Activated effector memory CD4-positive, alpha-beta T cell treated with anti-CD3 and anti-CD28 coated beads, Interleukin-2, amount 50 U/mL, for 16 hours (primary cell): Measurements from ENCODE around the gene SLC38A10.

Experiments used
- DNase-seq: peaks from one replicate; pipeline ENCODE4 v3.0.0-alpha.2; 2020

SLC38A10 gene

DNA sequence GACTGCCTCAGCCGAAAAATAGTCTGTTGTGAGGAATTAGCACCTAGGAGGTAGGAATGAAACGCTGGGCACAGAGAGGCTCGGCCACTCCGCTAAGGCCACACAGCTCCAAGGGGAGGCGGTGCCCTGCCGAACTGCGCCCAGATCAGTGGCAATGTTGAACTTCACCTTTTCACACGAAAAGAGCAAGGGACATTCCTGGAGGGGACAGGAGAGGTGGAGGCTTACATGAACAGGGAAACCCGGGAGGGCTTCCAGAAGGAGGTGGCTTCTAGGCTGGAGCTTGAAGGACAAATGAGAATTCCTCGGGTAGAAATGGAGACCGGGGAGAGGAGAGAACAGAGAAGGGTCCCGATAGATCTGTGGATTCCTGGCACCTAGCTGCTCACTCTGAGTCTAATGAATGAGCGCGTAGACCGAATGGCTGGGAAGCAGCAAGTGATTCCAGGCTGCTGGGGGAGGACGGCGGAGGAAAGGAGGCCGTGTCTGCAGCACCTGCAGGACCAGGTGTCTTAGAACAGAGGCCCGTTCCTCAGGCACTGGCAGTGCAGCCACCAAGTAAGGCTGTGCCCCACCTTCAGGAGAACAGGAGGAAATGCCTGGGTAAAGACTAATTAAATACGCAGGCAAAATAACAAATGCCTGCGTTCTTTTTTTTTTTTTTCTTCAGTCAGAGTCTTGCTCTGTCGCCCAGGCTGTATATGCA is 722 bp upstream of the SLC38A10 start:
- DNase-seq, result peak; percentile 83

DNA sequence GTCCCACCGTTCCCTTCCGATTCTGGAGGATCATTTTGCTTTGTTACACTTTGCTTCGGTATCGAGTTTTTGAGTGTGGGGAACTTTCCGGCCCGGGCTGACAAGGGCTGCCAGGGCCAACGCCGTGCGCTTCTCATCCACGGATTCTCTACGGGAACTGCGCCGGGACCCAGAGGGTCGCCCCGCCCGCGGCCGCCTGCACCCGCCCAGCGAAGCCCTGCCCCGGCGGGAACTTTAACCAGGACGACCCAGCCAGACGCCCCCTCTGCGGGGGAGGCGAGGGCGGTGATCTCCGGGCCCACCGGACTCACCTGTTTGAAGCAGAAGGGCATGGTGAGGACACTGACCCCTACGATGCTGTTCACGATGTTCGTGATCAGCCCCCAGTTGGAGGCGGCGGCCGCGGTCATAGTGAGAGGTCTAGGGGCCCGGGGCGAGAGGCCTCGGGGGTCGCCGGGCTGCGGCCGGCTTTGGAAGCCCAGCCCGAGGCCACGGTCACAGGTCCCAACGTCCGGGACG is 536 bp downstream of the SLC38A10 start:
- peak; percentile 69 for DNase-seq

DNA sequence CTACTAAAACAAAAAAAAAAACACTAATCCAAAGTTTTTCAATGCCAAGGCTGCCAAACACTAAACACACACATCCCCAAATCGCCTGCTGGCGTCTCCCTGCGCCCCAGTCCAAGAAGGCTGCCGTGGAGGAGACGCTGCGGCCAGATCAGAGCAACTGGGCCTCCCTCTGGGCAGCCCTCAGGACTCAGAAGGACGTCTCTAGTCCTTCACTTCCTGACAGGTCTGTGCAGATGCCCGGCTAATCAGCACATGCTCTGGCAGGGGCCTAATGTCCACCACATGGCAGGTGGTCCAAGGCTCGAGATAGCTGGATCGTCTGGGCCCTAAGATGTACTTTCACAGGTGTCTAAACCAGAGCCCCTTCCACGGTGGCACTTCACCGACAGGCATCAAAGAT is 2.7 kb downstream of the SLC38A10 start:
- no peak for DNase-seq

DNA sequence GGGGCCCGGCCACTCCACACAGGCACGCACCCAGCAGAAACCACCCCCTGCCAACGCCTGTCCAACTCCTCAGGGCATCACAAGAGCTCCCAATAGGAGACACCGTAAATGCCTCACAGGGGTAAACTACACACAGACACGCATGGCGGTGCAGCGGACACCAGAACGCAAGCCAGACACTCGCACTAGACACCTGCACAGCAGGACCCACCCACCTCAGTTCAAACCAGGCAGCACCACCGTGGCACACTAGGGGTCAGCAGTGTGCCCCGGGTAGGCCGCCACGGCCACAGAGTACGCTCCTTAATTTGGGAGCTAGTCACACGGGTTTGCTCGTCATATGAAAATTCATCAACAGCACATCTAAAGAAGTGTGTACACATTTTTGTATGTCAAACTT is 3.4 kb downstream of the SLC38A10 start:
- peak; percentile 89 for DNase-seq

DNA sequence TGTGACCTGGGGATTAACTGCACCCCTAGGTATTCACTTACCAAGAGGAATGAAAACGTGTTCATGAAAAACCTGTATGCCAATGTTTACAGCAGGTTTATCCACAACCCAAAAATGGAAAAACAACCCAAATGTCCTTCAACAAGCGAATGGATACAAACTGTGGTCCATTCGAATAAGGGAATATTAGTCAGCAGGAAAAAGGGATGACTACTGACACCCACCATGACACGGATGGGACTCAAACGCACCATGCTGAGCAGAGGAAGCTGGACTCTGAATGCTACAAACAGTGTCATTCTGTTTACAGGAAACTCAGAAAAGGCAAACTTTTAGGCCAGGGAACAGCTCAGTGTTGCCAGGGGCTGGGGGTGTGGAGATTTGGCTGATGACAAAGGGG is 4.9 kb downstream of the SLC38A10 start:
- no peak for DNase-seq

DNA sequence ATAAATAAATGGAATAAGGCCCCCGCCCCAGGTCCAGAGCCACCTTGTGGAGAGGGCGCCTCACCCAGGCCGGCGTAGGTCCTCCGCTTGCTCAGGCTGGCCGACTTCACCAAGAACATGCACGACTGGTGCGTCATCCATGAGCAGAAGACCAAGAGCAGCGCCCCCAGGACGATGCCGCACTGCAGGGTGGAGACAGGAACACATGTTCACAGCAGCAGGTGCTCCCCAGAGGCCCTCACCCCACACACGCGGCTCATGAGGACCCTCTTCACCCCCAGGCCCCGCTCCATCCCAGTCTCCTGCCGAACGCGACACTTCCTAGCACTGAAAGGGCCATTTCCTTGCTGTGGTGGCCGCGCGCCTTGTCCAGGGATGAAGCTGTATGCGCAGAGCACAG is 5.5 kb downstream of the SLC38A10 start:
- no peak for DNase-seq

DNA sequence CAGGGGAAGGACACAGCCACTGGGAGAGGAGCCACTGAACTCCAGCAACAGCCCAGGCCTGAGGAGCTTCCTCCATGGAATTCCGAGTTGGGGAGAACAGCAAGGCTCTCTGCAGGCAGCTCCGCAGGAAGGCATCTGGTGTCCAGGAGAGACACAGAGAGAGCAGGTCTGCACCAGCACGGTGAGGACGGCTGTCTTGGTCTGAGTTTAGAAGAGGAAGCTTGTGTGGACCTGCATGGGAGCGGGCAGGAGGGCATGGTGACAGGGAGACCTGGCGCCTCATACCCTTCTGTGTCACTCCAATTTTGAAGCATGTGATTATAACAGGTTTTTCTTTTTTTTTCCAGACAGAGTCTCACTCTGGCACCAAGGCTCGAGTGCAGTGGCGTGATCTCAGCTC is 6.4 kb downstream of the SLC38A10 start:
- DNase-seq, result no peak

DNA sequence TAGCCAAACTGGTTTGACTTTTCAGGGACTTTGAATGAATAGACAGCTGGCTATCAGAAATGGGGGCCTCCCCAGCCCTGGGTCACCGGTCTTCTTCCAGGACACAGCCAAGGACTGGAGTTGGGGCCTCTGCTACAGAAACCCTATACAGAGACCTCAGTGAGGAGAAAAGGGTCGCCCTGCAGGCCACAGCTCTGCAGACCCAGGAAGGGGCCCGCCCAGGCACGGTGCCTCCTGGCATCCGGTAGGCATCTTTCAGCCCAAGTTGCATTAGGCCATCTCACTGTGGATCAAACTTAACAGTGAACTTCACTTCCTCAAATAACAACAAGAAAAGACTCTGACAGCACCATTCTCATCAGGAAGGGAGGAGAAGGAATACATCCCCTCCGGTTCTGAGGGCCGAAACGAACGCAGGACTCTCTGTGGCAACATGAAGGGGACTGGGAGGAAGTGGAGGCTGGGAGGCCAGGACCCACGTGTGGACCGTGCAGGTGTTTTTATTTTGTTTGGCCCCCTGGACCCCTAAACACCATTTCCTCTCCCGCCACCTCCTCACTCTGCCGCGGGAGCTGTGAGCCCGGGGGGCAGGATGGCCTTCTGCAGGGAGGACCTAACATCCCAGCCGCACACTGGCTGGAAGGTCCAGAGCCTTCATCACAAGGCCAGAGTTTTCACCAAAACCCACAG is 7.2 kb downstream of the SLC38A10 start:
- no peak for DNase-seq

DNA sequence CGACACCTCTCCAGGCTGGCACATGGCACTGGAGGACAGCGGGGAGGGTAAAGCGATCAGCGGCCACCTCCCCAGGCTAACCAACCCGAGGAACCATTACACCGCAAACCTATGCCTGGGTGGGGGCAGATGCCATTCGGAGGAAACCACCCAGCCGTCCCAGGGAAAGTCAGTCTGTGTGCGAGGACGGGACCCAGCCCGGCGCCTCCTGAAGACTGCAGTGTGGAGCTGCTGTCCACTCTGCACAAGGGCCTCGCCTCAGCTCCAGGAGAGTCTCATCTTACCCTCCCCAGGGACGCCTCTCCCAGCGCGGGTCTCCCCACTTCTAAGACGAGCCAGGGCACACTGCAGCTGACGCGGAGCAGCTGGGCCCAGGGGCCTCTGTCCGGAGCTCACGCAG is 8.0 kb downstream of the SLC38A10 start:
- DNase-seq, result no peak

DNA sequence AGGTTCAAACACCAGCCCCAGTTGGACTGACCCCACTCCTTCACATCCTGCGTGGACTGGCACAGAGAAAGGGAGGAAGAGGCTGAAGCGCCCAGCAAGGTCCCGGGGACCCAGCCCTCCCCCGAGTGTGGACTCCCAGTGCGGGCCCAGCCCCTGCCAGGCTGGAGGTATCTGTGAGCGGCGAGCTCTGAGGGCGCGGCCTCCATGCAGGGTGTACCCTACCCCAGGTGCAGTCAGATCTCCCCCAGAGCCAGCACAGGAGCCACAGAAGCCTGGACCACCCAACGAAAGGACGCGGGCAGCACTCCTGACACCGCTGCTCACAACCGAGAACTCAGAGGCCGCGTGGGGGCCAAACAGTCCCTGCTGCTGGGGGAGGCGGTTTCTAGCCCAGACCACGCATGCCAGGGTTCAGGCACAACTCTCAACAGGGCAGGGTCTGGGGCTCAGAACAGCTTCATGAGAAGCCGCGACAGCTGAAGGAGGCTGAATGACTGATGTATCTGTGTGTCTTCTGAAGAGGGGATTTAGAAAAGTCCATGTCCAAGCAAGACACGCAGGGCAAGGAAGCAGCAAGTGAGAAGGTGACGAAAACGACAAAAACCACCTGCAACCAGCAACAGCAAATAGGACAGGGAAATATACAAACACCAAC is 8.5 kb downstream of the SLC38A10 start:
- DNase-seq, result no peak

DNA sequence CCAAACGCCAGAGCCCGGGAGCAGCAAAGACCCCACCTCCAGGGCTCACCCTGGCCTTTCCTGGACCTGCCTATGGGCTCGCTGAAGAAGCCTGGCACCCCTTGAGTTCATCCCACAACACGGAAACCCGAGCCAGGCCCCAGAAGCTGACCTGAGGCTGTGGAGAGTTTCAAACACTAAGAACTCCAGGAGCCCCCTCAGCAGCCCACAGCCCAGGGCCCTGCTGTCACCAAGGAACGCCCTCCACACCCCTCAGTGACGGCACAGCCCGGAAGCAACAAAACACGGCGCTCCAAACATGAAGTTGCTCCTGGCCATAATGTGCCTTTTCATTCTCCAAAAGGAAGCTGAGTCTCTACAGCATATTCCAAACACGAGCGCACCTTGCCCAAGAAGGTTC is 9.2 kb downstream of the SLC38A10 start:
- no peak for DNase-seq

DNA sequence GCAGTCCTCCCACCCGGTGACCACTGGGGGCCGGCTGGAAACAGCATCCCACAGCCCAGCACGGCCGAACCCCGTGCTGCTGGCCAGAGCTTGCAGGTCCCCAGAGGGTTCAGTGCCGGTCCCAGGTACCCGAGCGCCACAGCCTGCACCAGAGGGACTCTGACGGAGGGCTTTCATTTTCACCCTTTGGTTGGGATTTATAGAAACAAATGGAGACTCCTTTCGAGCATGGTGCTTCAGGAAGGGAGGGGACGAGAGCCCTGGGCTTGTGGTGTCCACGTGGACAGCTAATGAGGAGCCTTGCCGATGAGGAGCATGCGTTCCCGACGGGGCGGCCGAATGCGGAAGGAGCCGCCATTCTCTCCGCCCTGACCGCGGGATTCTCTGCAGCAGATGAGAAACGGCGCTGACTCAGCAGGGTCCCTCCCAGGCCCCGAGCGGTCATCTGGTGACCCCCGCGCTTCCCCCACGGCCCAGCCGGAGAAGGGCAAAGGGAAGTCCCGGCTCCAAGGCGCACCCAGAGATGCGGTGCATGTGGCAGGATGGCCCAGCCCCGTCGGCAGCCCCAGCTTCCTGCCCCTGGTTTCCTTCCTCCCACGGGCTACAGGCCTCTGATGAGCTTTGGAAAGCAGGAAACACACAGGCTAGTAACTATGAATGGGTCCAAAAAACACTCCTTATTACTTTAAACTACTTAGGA is 9.8 kb downstream of the SLC38A10 start:
- DNase-seq, result peak; percentile 85

DNA sequence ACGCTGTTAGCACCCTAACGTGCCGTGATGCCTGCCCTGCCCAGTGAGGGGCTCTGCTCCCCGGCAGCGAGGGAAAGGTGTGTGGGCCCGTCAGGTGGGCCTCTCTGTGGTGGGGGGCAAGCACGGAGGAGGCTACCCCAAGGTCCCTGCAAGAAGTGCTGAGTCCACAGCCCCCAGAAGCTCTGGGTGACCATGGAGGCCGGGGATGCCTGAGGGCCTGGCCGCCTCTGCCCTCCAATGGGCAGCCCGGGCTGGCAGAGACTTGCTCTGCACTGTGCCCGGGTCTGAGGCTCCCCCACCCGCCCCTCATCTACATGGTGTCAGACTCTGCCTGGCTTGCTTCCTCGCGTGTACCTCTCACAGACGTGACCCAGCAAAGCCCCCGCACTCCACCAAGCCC is 12.2 kb downstream of the SLC38A10 start:
- DNase-seq, result no peak

DNA sequence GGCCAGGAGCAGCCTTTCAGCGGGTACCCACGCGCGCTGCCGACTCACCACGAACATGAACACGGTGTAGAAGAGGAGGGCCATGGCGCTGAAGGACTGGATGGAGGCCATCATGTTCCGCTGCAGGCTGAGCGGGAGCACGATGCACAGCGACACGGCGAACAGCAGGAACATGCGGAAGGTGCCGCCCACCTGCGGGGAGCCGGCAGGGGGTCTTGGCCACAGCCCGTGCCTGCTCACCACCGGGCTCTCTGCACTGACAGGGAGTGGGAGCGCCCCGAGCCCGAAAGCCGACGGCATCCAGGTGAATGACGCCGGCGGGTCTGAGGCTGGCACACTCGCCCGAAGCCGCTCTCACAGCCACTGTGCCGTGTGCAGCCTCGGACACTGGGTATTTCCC is 13.0 kb downstream of the SLC38A10 start:
- DNase-seq, result no peak

DNA sequence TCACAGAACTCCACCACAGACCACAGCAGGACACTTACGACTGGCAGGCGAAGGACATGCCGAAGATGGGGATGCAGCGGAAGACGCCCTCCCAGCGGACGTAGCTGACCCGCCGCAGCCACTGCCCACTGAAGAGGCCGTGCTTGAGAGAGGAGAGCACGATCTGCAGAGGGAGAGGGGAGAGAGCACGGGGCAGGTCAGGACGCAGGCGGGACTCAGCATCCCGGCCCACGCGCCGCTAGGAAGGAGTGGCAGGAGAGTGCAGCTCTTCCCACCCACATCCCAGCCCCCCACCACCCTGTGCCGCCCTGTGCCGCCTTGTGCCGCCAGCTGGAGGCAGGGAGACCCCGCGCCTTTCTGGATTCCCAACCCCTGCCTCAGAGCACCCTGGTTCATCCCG is 14.5 kb downstream of the SLC38A10 start:
- no peak for DNase-seq

DNA sequence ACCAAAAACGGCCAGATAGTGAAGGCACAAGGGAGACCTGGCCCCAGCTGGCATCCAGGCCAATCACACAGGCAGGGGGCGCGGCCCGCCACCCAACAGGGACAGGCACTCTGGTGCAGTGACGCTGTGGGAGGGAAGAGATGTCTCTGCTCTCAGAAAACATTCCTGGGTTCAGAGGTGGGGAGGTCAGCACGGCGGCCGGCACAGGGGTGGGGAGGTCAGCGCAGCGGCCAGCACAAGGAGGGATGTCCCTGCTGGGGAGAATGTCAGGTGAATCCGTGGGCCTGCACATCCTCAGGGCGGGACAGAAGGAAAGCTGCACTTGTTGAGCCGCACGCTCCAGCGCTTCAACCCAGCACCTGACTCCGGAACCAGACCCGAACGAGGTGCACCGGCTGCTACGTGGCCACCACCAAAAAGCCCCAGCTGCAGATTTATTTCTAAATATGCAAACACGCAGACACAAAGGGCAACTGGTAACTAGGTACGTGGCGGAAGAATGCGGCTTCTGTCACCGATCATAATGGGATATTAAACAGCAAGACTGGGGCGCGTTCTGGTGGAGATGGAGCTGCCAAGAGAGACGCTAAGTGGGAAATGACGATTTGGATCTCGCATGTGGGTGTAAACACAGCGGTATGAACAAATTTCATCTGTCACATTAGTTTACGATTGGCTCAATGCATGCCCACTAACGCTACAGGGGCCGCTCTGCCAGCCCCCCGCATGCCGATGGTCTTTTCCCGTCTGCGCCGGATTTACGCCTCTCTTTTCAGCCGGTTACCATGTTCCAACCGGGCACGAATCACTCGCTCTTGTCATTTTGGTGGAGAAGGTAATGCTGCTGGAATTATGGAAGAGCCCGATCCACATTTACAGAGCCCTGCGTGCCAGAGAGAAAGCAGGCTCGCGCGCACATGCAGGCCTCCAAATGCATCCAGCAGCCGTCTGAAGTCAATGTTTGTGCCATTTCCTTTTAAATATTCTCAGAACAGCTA is 15.5 kb downstream of the SLC38A10 start:
- DNase-seq, result no peak

DNA sequence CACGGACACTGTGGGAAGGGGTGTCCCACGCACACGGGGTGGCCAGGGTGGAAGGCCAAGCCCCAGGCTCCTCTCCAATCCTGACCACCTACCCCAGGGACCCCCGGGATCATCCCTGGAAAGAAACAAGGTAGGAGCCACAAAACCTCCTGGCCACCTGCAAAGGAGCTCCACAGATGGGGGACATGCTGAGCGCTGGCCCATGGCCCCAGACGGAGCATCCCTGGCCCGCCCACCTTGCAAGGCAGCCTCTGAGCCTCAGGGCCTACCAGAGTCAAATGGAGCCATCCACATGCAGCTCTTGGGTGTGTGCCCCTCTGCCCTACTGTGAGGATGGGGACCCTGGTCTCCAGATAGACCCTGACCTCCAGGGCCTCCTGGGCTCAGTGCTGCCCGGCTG is 16.3 kb downstream of the SLC38A10 start:
- DNase-seq, result no peak

DNA sequence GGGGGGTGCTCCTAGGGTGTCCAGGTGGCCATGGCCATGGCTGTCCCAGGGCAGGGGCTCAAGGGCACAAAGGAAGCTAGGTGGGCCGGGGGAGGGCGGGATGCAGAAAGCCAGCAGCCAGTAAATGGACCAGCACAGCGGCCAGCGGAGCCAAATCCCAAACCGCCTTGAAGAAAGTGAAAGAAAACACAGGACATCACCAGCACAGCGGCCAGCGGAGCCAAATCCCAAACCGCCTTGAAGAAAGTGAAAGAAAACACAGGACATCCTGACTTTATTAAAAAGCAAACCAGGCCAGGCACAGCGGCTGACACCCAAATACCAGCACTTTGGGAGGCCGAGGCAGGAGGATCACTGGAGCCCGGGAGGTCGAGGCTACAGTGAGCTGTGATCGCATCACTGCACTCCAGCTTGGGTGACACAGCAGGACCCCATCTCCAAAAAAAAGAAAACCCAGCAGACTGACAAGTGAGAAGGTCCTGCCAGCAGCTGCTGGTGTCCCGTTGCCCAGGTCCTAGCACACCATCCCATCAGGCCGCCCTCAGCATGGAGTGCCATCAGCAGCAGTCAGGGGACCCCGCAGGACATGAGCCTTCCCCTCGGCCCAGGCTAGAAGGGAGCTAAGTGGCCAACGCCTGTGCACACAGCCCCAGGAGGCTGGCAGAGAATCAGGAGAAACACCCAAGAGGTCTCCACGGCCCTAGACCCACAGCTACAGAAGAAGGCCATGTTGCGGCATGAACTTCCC is 17.0 kb downstream of the SLC38A10 start:
- no peak for DNase-seq

DNA sequence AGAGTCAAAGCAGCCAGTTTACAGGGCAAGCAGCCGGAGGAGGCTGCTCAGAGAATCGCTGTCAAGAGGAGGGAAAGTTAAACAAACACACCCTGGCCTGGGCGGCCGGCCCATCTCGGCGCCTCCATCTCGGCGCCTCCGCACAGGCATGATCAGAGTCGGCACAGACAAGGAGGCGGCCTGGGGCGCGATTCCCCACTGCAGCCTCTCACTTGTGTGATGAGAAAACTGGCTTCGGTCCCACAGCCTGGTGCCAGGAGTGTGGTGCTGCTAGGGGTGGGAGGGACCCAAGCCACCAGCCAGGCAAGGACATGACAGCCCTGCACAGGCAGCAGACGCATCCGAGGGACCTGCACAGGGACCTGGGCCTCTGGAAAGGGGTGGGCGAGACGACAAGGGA is 17.7 kb downstream of the SLC38A10 start:
- DNase-seq, result no peak

DNA sequence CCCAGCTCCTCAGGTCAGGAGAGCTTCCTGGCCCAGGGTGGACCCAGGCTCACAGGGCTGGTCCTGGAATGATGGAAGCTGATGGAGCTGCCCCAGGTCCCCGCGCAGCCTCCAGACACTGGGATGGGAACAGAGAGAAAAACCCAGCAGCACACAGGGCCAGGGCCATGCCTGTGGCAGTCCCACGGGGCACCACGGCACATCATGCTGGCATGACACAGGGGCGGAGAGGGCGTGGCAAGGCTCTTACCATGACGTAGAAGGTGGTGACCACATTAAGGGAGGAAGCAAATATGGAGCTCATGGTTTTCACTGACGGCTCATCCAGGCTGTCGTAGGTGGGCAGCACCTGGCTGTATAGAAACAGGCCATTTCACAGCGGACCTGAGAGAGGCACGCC is 18.3 kb downstream of the SLC38A10 start:
- no peak for DNase-seq

DNA sequence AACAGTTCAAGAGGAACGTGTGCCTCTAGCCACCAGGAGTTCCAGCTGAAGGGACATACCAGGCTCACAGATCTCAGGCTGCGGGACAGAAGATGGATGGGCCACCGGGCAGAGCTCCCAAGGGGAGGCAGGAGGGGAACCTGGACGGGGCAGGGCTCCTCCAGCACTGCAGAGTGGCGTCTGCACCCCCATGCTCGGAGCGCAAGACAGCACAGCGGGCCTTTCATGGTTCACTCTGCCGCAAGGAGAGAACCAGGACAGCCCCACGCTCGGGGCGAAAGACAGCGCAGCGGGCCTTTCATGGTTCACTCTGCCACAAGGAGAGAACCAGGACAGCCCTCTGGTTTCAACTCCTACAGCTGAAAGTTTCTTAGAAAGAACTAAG is 20.6 kb downstream of the SLC38A10 start:
- no peak for DNase-seq
